ENCODE measurements around the gene BHLHA9. TPM values are rescaled to one million over a fixed set of nuclear protein-coding genes. Genes with fewer than 3 reads are reported as not detected.

Gene BHLHA9
- total and polyA plus RNA-seq, 2 experiments from 2014 or later, result not detected

- H4K20me1 ChIP-seq (ENCODE audit: insufficient read depth, poor library complexity, severe bottlenecking), result no peaks in the 10 kb centered on the region
- no peaks in the 10 kb centered on the region for H3K9me3 ChIP-seq (ENCODE audit: low read depth)
- no peak for DNase-seq (ENCODE audit: low spot score)
- no peaks in the 10 kb centered on the region for H3K36me3 ChIP-seq (replicated peaks; ENCODE audit: insufficient read depth, low read depth)
- TF ChIP-seq EZH2 (IDR thresholded peaks at IDR 0.05; ENCODE audit: borderline replicate concordance) (no peak), CTCF (IDR thresholded peaks at IDR 0.05; ENCODE audit: poor library complexity) (no peak), EZH2phosphoT487 (IDR thresholded peaks at IDR 0.05; ENCODE audit: low read depth, severe bottlenecking, unreplicated experiment) (no peak)
- H3K4me3 ChIP-seq, result no peak overlapping the region
- WGBS (ENCODE audit: low lambda C conversion rate, missing lambda C conversion rate), result 62% methylated on average over 9 of the region's 9 CpGs
- H3K9me2 ChIP-seq (replicated peaks; ENCODE audit: insufficient read depth), result no peaks in the 10 kb centered on the region
- H3K27me3 ChIP-seq, result no peaks in the 10 kb centered on the region
- H3K27ac ChIP-seq, result no peak overlapping the region
- H2AFZ ChIP-seq, result no peak overlapping the region
- no peaks in the 10 kb centered on the region for H3K4me1 ChIP-seq (ENCODE audit: insufficient read depth)
- no peaks in the 10 kb centered on the region for H3K79me2 ChIP-seq
- H3K4me2 ChIP-seq, result no peak overlapping the region
Measured at GRCh38 chr17:1241929-1242328, 28.3 kb upstream of the BHLHA9 start.

DNA sequence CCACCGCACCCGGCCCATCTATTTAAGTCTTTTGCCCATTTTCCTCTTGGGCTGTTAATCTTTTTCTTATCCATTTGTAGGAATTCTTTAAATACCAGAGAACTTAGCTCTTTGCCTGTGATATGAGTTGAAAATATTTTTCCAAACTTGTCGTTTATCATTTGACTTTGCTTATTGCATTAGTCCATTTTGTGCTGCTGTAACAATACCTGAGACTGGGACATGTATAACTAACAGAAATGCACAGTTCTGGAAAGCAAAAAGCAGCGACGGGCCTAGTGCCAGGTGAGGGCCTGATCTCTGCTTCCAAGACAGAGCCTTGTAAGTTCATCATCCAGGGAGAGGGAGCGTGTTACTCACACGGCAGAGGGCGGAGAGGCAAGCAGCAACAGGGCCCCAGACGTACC is 25.6 kb upstream of the BHLHA9 start:
- no peaks in the 10 kb centered on the region for H3K79me2 ChIP-seq
- H3K9me3 ChIP-seq (ENCODE audit: low read depth), result no peaks in the 10 kb centered on the region
- no peak overlapping the region for H3K27ac ChIP-seq
- no peak overlapping the region for H3K4me2 ChIP-seq
- no peaks in the 10 kb centered on the region for H3K4me1 ChIP-seq (ENCODE audit: insufficient read depth)
- no peaks in the 10 kb centered on the region for H3K36me3 ChIP-seq (replicated peaks; ENCODE audit: insufficient read depth, low read depth)
- H3K4me3 ChIP-seq, result no peak overlapping the region
- WGBS (ENCODE audit: low lambda C conversion rate, missing lambda C conversion rate), result 81% methylated on average over 9 of the region's 9 CpGs
- H4K20me1 ChIP-seq (ENCODE audit: insufficient read depth, poor library complexity, severe bottlenecking), result no peaks in the 10 kb centered on the region
- no peak for DNase-seq (ENCODE audit: low spot score)
- H3K9me2 ChIP-seq (replicated peaks; ENCODE audit: insufficient read depth), result no peaks in the 10 kb centered on the region
- no peak overlapping the region for H2AFZ ChIP-seq
- TF ChIP-seq EZH2 (IDR thresholded peaks at IDR 0.05; ENCODE audit: borderline replicate concordance) (no peak), EZH2phosphoT487 (IDR thresholded peaks at IDR 0.05; ENCODE audit: low read depth, severe bottlenecking, unreplicated experiment) (no peak), CTCF (IDR thresholded peaks at IDR 0.05; ENCODE audit: poor library complexity) (no peak)
- no peaks in the 10 kb centered on the region for H3K27me3 ChIP-seq

- no peak for DNase-seq (ENCODE audit: low spot score)
- H2AFZ ChIP-seq, result no peak overlapping the region
Measured at GRCh38 chr17:1251866-1252608, 18.2 kb upstream of the BHLHA9 start.

More at GRCh38 chr17:1251866-1252608, 18.2 kb upstream of the BHLHA9 start:
- no peaks in the 10 kb centered on the region for H3K4me1 ChIP-seq (ENCODE audit: insufficient read depth)
- H3K27ac ChIP-seq, result no peak overlapping the region
- no peaks in the 10 kb centered on the region for H3K27me3 ChIP-seq
- no peaks in the 10 kb centered on the region for H3K9me2 ChIP-seq (replicated peaks; ENCODE audit: insufficient read depth)
- H3K36me3 ChIP-seq (replicated peaks; ENCODE audit: insufficient read depth, low read depth), result no peaks in the 10 kb centered on the region
- WGBS (ENCODE audit: low lambda C conversion rate, missing lambda C conversion rate), result 62% methylated on average over 16 of the region's 16 CpGs
- TF ChIP-seq EZH2 (IDR thresholded peaks at IDR 0.05; ENCODE audit: borderline replicate concordance), result no peak
- no peak for TF ChIP-seq CTCF (IDR thresholded peaks at IDR 0.05; ENCODE audit: poor library complexity)
- TF ChIP-seq EZH2phosphoT487 (IDR thresholded peaks at IDR 0.05; ENCODE audit: low read depth, severe bottlenecking, unreplicated experiment), result no peak
- H3K9me3 ChIP-seq (ENCODE audit: low read depth), result no peaks in the 10 kb centered on the region
- H3K4me2 ChIP-seq, result no peak overlapping the region
- H3K79me2 ChIP-seq, result no peaks in the 10 kb centered on the region
- H3K4me3 ChIP-seq, result no peak overlapping the region
- H4K20me1 ChIP-seq (ENCODE audit: insufficient read depth, poor library complexity, severe bottlenecking), result no peaks in the 10 kb centered on the region
